ENCODE results near the gene SLC12A3. TPM values are rescaled to one million over a fixed set of nuclear protein-coding genes. Genes with fewer than 3 reads are reported as not detected.
"Not testable (repeated sequence)": the region's sequence is repeated elsewhere in the genome, so short reads cannot be mapped to it uniquely, and the experiment has no call there.

SLC12A3 gene
- total RNA-seq, 1 donor from 2014 or later = not detected

DNA sequence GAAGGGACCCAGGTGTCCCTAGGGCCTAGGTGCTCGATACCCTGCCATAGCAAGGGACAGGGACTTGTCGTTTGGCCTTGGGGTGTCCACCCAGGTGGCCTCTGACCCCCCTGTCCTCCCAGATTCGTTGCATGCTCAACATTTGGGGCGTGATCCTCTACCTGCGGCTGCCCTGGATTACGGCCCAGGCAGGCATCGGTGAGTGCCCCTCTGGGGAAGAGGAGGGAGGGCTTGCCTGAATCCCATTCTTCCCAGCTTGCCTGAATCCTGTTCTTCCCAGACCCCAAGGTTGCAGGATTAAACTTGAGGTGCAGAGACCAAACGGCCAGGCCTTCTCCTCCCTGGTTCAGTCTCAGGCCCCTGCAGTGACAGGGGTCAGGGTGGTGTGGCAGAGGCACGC is 3.2 kb downstream of the SLC12A3 start:
- intact Hi-C loops (cut with micrococcal nuclease) = no loop called here

DNA sequence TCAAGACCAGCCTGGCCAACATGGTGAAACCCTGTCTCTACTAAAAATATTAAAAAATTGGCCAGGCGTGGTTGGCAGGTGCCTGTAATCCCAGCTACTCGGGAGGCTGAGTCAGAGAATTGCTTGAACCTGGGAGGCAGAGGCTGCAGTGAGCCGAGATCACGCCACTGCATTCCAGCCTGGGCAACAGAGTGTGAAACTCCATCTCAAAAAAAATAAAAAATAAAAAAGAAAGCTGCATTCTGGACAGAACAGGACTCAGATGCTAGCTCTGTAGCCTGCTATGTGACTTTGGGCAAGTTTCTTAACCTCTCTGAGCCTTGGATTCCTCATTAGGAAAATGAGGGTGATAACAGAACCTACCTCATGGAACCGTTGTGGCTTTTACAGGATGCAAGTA is 3.8 kb downstream of the SLC12A3 start:
- intact Hi-C loops (cut with micrococcal nuclease) = not testable (repeated sequence)

DNA sequence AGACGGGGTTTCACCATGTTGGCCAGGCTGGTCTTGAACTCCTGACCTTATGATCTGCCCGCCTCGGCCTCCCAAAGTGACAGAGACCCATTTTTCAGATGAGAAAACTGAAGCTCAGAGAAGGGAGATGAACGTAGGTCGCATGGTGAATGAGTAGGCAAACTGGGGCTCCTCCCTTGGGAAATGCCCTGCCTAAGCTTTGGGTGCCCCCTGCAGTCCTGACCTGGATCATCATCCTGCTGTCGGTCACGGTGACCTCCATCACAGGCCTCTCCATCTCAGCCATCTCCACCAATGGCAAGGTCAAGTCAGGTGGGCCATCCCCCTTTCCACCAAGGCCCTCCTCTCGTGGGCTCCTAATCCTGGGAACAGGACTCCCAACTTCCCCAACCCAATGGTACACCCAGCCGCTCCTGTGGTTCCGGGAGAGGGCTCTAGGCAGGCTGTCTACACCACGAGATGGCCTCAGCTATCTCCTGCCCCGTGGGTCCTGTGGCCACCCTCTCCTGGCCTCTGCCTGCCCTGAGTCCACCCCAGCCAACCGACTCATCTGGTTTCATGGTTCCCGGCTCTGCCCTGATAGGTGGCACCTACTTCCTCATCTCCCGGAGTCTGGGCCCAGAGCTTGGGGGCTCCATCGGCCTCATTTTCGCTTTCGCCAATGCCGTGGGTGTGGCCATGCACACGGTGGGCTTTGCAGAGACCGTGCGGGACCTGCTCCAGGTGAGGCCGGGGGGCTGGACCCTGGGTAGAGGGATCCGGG is 4.7 kb downstream of the SLC12A3 start:
- intact Hi-C loops (cut with micrococcal nuclease) = no loop called here

DNA sequence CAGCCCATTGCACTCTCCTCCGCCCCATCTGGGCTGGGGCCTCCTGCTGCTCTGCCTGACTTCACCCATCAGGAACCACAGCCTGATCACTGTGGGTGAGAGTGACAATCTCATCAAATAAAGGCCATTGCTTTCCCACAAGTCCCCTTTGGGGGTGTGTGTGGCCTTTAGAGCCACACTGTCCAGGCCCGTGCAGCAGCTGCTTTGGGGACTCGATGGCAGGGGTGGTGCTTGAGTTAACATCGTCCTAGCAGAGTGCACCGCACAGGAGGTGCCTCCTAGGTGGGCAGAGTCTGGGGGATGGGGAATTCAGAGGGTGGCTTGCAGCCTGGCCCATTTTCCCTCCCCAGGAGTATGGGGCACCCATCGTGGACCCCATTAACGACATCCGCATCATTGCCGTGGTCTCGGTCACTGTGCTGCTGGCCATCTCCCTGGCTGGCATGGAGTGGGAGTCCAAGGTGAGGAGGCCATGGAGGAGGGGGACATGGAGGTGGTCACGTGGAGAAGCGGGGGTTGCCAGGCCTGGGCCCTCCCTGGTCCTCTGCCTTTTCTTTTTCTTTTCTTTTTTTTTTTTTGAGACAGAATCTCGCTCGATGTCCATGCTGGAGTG is 5.4 kb downstream of the SLC12A3 start:
- intact Hi-C loops (cut with micrococcal nuclease) = no loop called here

DNA sequence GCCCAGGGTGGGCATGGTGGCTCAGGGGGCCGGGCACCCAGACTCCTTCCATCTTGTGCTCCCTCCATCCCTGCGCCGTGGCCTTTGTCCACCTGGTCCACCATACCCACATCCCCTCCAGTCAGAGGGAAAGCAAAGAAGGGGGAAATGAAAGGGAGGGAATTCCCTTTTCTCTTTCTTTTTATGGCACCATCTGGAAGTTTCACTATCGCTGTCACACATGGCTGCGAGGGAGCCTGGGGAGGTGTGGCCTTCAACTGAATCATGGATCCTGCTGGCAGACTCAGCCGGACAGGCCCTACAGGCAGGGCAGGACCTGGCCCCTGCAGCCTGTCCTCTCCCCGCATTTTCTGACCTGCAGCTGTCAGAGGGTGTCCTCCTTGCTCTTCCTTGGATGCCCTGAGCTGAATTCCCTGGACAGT is 6.2 kb downstream of the SLC12A3 start:
- intact Hi-C loops (cut with micrococcal nuclease) = no loop called here

DNA sequence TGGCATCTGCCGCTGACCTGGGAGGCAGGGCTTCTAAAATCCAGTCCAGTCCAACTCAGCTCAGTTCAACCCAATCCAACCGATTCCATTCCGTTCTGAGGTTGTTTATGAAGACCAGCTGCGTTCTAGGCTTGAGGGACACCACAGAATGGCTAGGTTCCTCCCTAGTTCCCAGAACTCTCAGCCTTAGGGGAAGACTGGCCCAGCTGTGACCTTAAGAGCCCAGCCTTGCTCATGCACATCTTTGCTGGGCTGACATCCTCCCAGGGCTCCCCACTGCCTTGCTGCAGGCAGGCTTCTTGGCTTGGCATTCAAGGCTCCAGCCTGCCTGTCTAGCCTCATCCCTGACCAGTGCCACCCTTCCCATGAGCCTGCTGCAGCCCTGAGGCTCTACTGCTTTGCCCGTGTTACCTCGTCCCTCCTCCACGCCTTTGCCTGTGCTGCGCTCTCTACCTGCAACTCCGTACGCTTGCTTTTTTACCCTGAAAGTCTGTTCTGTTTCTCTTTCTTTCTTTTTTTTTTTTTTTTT is 7.9 kb downstream of the SLC12A3 start:
- intact Hi-C loops (cut with micrococcal nuclease) = no loop called here

DNA sequence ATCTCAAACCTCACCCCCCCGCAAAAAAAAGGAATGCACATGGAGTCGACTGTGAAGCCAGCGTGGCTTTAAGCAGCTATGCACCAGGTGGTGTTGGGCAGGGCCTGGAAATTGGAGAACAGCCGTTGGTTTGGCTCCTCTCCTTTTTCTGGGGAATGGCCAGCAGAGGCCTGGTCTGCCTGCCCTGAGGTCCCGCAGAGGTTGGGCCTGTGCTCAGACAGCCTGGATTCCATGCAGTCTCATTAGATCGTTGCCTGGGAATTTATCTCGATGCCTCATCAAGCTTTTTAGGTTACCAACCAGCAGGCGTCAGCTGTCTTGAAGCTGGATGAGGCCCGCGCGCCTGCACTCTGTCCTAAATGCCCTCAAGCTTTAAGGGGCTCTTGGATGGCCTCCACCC is 9.8 kb downstream of the SLC12A3 start:
- intact Hi-C loops (cut with micrococcal nuclease) = no loop called here

DNA sequence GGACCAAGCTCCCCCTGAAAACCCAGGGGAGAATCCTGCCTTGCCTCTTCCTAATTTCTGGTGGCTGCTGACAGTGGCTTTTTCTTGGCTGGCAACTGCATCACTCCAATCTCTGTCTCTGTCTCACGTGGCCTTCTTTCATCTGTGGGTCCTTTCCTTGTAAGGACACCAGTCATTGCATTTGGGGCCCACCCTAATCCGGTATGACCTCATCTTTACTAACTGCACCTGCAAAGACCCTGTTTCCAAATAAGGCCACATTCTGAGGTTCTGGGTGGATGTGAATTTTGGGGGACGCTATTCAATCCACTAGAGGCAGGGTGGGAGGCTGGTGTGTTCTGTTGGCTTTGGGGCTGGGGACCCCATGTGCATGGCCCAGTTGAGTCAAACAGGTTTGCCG is 11.0 kb downstream of the SLC12A3 start:
- intact Hi-C loops (cut with micrococcal nuclease) = no loop called here

DNA sequence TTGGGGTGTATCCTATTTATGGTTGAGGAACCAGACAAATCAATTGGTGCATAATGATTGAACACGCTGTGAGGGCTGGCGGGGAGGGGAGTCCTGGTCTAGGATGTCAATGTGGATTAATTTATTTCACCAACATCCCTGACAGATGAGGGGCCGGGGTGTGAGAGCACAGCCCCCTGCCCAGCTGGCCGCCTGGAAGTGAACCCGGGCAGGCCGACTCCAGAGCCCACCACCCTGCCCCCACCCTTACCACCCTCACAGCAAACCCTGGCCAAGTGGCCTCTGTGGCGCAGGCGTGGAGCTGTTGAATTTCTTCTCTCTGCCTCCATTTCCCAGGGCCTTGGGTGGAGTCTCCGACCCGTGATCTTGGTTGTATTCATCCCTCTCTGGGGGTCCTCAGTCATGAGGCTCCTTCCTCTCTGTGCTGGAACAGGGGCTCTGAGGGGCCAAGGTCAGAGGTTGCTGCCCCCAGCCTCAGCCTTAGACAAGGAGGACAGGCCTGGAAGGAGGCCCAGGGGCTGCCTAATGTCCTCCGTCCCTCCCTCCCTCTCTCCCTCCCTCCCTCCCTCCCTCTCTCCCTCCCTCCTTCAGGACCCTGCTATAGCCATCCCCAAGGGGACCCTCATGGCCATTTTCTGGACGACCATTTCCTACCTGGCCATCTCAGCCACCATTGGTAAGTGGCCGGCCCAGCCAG is 12.6 kb downstream of the SLC12A3 start:
- intact Hi-C loops (cut with micrococcal nuclease) = no loop called here

DNA sequence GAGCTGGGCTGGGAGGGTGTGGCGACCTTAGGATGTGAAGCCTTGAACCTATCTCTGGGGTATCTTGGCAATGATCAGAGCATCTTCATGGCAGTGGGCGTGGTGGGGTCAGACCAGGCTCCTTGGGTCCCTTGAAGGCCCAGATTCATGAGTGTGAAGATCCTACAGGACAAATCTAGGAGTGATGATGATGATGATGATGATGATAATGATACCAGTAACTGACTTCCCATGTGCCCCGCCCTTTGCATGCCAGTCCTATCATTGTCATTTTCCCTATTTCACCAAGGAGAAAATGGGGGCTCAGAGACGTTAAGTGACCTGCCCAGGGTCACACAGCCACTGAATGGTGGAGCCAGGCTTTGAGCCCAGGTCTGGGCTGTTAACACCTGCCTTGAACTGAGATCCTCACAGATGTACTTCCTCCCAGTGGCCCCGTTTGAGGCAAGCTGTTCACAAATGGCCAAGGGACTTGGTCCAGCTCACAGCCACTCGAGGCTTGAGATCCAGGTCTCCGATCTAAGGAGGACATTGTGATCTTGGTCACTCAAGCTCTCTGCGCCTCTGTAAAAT is 13.4 kb downstream of the SLC12A3 start:
- intact Hi-C loops (cut with micrococcal nuclease) = no loop called here

DNA sequence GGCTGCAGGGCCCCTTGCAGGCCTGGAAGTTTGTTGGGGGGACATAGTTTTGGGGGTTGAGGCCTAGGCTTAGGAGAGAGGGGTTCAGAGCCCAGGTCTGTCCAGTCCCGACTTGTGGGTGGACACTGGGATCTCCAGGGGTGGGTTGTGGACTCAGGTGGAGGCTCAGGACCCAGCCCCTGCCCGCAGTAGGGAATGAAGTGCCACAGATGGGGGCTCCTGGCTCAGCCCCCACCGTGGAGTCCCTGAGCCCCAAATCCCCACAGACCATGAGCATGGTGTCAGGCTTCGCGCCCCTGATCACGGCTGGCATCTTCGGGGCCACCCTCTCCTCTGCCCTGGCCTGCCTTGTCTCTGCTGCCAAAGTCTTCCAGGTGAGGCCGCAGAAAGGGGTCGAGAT is 14.3 kb downstream of the SLC12A3 start:
- intact Hi-C loops (cut with micrococcal nuclease) = no loop called here

DNA sequence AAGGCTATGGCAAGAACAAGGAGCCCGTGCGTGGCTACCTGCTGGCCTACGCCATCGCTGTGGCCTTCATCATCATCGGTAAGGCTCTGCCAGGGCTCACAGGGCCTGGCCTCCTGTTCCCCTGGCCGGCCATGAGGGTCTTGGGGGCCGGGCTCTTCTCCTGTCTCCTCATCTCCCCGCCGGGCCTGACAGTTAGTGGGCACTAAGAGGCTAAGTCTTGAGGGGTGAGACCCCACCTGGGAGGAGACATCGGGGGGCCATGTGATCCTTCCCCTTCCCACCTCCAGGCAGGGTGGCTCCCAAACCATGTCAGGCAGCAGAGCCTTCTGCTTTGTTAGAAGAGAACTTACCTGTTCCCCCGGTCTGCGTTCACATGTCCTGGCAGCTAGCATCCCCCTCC is 15.2 kb downstream of the SLC12A3 start:
- intact Hi-C loops (cut with micrococcal nuclease) = no loop called here

DNA sequence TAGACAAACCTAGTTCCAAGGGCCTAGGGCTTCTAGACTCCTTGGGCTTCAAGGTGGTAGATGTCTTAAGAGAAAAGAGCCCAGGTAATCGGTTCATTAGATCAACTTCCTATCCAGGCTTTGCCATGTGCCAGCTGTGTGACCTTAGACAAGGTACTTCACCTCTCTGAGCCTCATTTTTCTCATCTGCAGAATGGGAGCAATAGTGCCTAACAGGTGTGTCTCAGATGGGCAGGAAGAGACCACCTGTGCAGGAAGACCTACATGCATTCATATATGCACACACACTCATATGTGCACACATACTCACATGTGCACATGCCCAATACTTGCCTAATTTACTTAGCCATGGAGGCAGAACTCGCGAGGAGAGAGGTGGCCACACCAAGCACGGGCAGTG is 15.7 kb downstream of the SLC12A3 start:
- intact Hi-C loops (cut with micrococcal nuclease) = no loop called here

DNA sequence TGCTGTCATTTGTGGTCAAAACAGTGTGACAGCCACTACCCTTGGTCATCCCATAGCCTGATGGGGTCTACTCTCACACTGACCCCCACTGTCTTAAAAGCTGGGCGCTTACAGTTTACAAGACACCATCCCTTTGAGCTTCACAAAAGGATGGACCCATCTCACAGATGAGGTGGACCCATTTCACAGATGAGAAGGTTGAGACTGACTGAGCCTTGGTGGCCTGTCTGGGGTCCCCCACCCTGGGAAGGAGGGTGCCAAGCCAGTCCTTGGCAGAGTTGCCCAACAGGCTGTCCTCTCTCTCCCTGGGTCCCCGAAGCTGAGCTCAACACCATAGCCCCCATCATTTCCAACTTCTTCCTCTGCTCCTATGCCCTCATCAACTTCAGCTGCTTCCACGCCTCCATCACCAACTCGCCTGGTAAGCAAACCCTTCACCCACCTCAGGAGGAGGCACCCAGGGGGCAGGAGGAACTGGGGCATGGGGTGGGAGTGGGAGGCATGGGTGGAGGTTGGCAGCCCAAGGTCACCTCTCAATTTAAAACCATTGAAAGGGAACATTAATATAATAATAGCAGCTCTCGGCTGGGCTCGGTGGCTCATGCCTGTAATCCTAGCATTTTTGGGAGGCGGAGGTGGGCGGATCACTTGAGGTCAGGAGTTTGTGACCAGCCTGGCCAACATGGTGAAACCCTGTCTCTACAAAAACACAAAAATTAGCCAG is 17.2 kb downstream of the SLC12A3 start:
- intact Hi-C loops (cut with micrococcal nuclease) = no loop called here

DNA sequence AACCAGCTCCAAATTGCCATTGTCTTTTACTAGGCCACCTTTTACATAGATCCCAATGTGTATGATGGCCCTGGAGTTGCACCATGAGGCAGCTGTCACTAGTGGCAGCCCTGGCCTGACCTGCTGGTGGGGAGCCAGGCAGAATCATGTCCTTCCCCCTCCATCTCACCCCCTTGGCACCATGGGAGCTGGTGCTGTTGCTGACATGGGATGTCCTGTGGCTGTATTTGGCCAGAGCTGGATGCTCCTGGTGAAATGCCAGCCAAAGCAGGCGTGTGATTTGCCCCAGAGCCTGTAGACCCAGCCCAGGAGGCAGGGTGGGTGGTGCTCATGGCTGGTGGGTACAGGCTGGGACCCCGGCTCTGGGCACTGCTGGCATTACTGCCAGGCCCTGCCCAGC is 18.6 kb downstream of the SLC12A3 start:
- intact Hi-C loops (cut with micrococcal nuclease) = no loop called here

DNA sequence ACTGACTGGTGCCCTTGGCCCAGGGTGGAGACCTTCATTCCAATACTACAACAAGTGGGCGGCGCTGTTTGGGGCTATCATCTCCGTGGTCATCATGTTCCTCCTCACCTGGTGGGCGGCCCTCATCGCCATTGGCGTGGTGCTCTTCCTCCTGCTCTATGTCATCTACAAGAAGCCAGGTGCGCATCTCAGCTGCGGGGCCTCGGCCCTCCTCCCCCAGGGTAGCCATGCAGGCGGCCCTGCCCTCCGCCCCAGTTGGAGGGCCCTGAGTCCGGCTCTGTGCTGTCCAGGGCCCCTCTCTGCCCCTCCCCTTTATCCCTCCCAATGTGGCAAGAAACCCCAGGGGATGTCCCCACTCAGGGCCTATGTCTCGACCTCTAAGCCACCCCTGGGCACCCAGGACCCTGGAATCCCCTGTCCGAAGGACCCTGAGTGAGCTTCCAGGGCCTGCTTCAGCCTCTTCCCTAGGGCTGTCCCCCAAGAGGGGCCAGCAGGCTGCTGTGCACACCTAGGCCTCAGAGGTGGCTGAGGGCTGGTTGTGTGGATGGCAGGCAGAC is 19.1 kb downstream of the SLC12A3 start:
- intact Hi-C loops (cut with micrococcal nuclease) = no loop called here

DNA sequence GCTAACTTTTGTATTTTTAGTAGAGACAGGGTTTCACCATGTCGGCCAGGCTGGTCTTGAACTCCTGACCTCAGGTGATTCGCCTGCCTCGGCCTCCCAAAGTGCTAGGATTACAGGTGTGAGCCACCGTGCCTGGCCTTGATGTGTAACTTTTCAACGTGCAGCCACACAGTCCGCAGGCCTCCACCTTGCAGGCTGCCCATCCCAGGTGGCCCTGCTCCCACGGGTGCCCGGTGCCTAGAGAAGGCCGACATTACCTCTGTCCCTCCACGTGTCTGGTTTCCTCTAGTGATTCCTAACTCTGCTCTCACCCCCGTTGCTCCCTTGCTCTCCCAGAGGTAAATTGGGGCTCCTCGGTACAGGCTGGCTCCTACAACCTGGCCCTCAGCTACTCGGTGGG is 19.9 kb downstream of the SLC12A3 start:
- intact Hi-C loops (cut with micrococcal nuclease) = not testable (repeated sequence)

DNA sequence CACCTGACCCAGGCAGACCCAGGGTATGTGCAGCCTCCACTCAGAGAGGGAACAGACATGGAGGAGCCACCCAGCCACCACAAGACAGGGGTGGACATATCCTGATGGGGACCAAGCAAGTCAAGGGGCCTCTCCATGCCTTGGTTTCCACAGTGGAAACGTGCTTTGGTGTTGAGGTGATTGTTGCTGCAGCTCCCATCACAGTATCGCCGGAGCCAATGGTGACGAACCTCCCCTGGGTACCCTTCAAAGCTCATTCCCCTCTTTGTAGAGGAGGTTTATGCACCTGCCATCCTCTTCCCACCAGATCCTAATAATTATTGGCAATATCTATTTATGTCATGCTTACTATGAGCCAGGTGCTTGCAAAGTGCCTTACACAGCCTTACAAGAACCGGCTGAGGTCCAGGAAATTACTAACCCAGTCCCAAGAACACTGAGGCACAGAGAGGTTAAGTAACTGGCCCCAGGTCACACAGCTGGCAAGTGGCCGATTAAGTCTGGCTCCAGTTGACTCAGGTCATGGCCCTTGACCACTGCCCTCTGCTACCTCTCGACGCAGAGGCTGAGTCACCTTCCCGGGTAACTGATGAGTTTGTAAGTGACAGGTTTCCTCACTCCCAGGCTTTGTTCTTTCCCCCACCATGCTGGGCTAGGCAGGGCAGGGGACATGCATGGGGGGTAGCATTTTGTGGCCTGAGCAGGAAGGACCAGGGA is 20.6 kb downstream of the SLC12A3 start:
- intact Hi-C loops (cut with micrococcal nuclease) = no loop called here

DNA sequence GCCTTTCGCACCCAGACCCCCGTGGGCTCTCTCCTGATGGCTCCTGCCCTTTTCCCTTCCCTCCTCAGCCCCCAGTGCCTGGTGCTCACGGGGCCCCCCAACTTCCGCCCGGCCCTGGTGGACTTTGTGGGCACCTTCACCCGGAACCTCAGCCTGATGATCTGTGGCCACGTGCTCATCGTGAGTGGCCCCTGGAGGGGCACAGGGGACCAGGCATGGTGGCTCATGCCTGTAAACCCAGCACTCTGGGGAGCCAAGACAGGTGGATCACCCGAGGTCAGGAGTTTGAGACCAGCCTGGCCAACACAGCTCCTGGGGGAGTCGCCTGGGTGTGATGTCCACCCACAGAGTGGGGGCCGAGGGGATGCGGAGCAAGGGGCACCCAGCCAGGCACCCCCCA is 21.3 kb downstream of the SLC12A3 start:
- intact Hi-C loops (cut with micrococcal nuclease) = no loop called here

DNA sequence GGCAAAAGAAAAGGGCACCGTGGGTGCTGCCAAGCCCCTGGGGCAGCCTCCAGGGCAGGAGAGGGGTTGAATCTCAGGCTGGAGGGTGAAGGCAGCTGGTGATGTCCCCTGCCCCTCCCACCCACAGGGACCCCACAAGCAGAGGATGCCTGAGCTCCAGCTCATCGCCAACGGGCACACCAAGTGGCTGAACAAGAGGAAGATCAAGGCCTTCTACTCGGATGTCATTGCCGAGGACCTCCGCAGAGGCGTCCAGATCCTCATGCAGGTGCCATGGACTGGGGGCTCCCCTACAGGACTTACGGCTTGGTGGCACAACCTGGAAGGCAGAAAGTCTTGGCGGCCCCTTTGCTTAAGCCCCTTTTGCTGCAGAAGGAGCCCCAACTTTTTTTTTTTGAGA is 21.8 kb downstream of the SLC12A3 start:
- intact Hi-C loops (cut with micrococcal nuclease) = no loop called here

Measured in T-helper 2 cell treated with Interferon-gamma antibody and Interleukin-4, amounts not matched to agents 100 ng/mL and 5 ng/mL, for 36 hours (primary cell).